GM06990 (cell line): ENCODE measurements around the gene MUSTN1.

ENCODE experiments used
- DNase-seq: peaks from one replicate; pipeline ENCODE4 v3.0.0-alpha.2; 2011; ENCODE audit not compliant: insufficient read length; ENCODE audit errors: extremely low read depth
- H3K27me3 ChIP-seq: replicated peaks from 2 replicates; pipeline ENCODE4 v1.6.0; 2011; ENCODE audit warnings: low read length; ENCODE audit not compliant: control insufficient read depth, insufficient read depth
- H3K36me3 ChIP-seq: 2 replicates; pipeline ENCODE4 v1.5.1; 2011; ENCODE audit warnings: low read length; ENCODE audit not compliant: control insufficient read depth, insufficient read depth
- H3K4me3 ChIP-seq: replicated peaks from 2 replicates; pipeline ENCODE4 v1.5.1; 2011; ENCODE audit warnings: low read depth, mild to moderate bottlenecking, control low read depth, low read length
- TF ChIP-seq, protein P1 (sequence below): IDR thresholded peaks from 2 replicates; pipeline ENCODE4 v1.5.1; 2011; ENCODE audit warnings: low read length, control low read depth, mild to moderate bottlenecking, inconsistent platforms; ENCODE audit not compliant: insufficient read depth, poor library complexity, severe bottlenecking

MUSTN1 gene

DNA sequence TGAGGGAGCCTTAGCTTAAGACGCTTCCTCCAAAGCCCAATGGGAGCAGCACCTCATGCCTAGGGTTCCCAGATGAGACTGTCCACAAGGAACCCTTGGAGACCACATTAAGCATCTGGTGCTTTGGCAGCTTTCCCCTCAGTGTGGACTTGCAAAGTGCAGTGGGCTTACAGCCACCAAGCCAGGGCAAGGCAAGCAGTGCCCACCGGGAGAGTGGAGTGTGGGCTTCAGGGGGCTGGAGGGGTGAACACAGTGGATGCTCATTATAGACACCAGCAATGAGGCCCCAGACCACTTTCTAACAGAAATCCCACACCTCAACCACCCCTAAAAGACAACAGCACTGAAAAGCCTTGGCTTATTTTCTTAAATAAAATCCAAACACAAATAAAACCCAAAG, 9.1 kb upstream of the MUSTN1 start:
- TF ChIP-seq, protein P1, sequence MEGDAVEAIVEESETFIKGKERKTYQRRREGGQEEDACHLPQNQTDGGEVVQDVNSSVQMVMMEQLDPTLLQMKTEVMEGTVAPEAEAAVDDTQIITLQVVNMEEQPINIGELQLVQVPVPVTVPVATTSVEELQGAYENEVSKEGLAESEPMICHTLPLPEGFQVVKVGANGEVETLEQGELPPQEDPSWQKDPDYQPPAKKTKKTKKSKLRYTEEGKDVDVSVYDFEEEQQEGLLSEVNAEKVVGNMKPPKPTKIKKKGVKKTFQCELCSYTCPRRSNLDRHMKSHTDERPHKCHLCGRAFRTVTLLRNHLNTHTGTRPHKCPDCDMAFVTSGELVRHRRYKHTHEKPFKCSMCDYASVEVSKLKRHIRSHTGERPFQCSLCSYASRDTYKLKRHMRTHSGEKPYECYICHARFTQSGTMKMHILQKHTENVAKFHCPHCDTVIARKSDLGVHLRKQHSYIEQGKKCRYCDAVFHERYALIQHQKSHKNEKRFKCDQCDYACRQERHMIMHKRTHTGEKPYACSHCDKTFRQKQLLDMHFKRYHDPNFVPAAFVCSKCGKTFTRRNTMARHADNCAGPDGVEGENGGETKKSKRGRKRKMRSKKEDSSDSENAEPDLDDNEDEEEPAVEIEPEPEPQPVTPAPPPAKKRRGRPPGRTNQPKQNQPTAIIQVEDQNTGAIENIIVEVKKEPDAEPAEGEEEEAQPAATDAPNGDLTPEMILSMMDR: no peak
- H3K36me3 ChIP-seq: peaks cover 17% of the 10 kb centered on the region
- no peak for DNase-seq
- no peak overlapping the region for H3K4me3 ChIP-seq
- no peaks in the 10 kb centered on the region for H3K27me3 ChIP-seq

DNA sequence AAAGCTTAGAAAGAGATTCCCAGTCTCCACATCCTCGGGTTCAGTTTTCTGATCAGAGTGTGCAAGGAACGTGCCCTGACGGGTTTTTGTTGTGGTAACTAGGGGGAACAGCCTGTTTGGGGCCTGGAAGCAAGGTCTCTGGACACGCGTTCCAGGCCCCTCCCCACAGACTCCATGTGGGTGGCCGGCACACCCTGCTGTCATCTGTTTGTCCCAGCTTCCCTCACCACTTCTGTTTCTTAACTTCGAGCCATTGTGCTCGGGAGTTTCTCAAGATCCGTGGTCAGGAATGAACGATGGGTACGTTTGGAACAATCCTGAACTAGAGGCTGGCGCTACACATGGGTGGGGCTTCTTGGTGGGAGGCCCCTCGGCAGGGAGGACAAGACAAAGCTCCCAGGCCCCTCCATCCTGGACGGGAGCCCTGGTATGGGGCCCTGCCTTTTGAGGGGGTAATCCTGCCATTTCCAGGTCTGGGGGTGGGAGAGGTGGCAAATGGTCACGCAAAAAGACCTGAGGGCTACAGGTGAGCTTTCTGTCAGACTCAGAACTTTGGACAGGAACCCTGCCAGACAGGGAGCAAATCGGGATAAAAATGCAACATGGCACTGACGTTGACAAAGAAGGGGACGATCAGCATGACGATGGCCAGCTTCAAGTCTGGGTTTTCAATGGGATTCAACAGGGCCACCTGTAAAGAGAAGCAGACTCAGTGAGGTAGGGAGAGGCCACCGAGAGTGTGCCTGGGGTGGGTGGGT, 8.5 kb upstream of the MUSTN1 start:
- H3K27me3 ChIP-seq: no peaks in the 10 kb centered on the region
- TF ChIP-seq, protein P1: no peak
- no peak overlapping the region for H3K4me3 ChIP-seq
- DNase-seq: no peak
- H3K36me3 ChIP-seq: peaks cover 17% of the 10 kb centered on the region

DNA sequence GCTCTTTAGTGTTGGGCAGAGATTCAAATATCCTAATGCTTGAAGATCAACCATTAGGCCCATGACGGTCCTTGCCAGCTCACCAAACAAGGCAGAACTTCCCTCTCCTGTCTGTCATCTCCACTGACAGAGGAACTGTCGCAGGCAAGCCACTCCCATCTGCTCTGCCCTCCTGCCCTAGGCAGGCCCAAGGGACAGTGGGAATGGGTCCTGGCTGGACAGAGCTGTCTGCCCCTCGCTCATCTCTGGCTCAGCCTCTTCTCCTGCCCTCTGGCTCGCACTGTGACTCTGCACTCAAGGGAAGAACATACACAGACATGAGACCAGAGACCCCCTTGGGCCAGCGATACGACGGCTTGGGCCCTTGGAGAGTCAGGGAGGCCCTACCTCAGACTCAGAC, 7.6 kb upstream of the MUSTN1 start:
- Histone ChIP-seq H3K27me3 (no peaks in the 10 kb centered on the region), H3K4me3 (no peak overlapping the region), H3K36me3 (peaks cover 17% of the 10 kb centered on the region)
- TF ChIP-seq, protein P1: no peak
- DNase-seq: no peak

DNA sequence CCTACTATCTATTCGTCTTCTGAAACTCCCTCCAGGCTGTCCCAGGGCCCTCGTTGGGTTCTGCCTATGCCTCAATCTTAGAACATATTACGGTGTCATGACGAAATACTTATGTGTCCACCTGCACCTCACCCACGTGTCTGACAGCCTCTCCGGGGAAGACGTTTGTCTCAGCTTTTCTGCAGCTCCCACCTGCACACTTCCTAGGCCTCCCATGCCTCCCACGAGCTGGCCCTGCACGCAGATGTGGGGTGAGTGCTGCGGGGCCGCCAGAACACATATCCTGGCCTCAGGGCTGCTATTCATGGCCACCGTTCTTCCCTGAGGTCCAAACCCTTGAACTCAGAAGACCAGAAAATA, 7.1 kb upstream of the MUSTN1 start:
- H3K4me3 ChIP-seq: no peak overlapping the region
- DNase-seq: no peak
- TF ChIP-seq, protein P1: no peak
- peaks cover 17% of the 10 kb centered on the region for H3K36me3 ChIP-seq
- no peaks in the 10 kb centered on the region for H3K27me3 ChIP-seq

DNA sequence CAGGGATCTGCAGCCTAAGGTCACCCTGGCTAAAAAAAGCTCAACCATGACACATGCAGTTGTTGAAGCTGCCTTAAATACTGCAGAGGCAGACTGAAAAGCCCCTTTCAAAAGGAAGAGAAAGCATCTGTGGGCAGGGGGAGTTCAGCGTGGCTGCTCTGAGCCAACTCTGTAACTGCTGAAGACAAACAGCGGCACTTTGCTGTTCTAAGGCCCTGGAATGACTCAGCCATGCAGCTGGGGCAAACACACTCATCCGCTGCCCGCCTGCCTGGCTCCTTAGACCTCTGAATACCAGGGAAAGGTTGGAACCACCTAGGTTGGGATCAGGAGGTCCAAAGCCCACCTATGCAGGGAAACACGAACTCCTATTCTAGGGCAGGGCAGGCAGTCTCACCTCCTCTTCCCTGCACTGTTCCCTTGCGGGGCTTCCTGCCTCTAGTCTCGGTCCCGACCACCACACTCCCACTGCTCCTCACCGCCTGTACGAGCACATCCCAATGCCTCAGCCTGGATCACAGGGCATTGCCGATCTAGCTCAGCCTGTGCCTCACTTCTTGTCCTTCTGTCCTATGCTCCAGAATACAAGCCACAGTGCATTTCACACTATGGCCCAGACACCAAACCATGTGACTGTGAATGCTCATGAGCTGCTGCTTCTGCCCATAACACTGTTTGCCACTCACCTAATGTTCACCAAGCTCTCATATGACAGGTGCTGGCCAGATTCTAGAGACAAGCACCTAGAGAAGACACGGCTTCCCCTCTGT, 6.6 kb upstream of the MUSTN1 start:
- TF ChIP-seq, protein P1: no peak
- Histone ChIP-seq H3K27me3 (no peaks in the 10 kb centered on the region), H3K36me3 (peaks cover 17% of the 10 kb centered on the region), H3K4me3 (no peak overlapping the region)
- DNase-seq: no peak
